Lung (tissue), 12 donors: ENCODE data around the gene HIP1R. TPM values are rescaled to one million over a fixed set of nuclear protein-coding genes. Genes with fewer than 3 reads are reported as not detected.
A peak's percentile ranks its signal among the peaks of the same experiment; 100 is the strongest.

Experiments
- ATAC-seq: fragments of 200-7000 bp; cut with Tn5 transposase; one replicate; pipeline ENCODE4 v1.9.1; 2020; ENCODE audit warnings: moderate number of reproducible peaks; ENCODE audit not compliant: insufficient read depth, low FRiP score
- DNase-seq, 3 donors: peaks; one replicate each; pipeline ENCODE4 v3.0.0-alpha.2; 2013 to 2017
- H3K27ac ChIP-seq, 2 donors: one replicate each; pipeline ENCODE4 v1.5.1; 2013; ENCODE audit warnings: mild to moderate bottlenecking in 2 of 2, moderate library complexity in 2 of 2, control low read depth in 1 of 2, inconsistent platforms in 1 of 2, low read depth in 1 of 2, low read length in 1 of 2
- H3K27me3 ChIP-seq, 3 donors: one replicate each; pipeline ENCODE4 v1.5.1; 2013; ENCODE audit warnings: low read length in 2 of 3; ENCODE audit not compliant: control insufficient read depth in 3 of 3, insufficient read depth in 3 of 3
- H3K36me3 ChIP-seq, 4 donors: one replicate each; pipeline ENCODE4 v1.5.1; 2013; ENCODE audit warnings: low read length in 4 of 4, mild to moderate bottlenecking in 1 of 4, moderate library complexity in 1 of 4; ENCODE audit not compliant: control insufficient read depth in 4 of 4, insufficient read depth in 4 of 4
- H3K4me1 ChIP-seq, 5 donors: one replicate each; pipeline ENCODE4 v1.5.1; 2013; ENCODE audit warnings: low read length in 5 of 5, mild to moderate bottlenecking in 2 of 5, moderate library complexity in 1 of 5; ENCODE audit not compliant: control insufficient read depth in 5 of 5, insufficient read depth in 5 of 5
- H3K4me3 ChIP-seq: one replicate; pipeline ENCODE4 v1.5.1; 2013; ENCODE audit warnings: mild to moderate bottlenecking, control low read depth, moderate library complexity
- H3K9ac ChIP-seq, 2 donors: one replicate each; pipeline ENCODE4 v1.5.1; 2013; ENCODE audit warnings: low read length in 2 of 2, control low read depth in 1 of 2; ENCODE audit not compliant: insufficient read depth in 1 of 2
- H3K9me3 ChIP-seq, 4 donors: one replicate each; pipeline ENCODE4 v1.5.1; 2013; ENCODE audit warnings: low read length in 3 of 4, mild to moderate bottlenecking in 1 of 4, moderate library complexity in 1 of 4; ENCODE audit not compliant: control insufficient read depth in 4 of 4, insufficient read depth in 3 of 4
- WGBS, 2 donors: extraction: QIAGEN DNeasy Blood & Tissue Kit; methylation state at CpG; one replicate each; pipeline ENCODE4 v1.1.7; 2013; 5-methylcytosine and 5-hydroxymethylcytosine counted together
- polyA plus RNA-seq, 2 donors: library from polyadenylated mRNA; stranded (reverse); fragments of 200-250 nt; gene quantifications; one replicate each; pipeline ENCODE4 v1.2.1, GENCODE V29; 2013
- total RNA-seq, 2 donors: library from RNA; depleted of rRNA in 1 of 2; stranded (reverse); fragments of >200 nt in 1 of 2; gene quantifications; one replicate each; pipeline ENCODE4 v1.2.1, GENCODE V29; 2014 to 2021
- TF ChIP-seq, protein P1 (sequence below): IDR thresholded peaks from 2 replicates; pipeline ENCODE4 v1.5.1; 2012; ENCODE audit warnings: mild to moderate bottlenecking; ENCODE audit errors: control extremely low read depth, extremely low read depth
- donor health status: control.
- donor health status: control.
- donor health status: Bipolar disorder and iron deficiency.
- donor health status: healthy.
- donor health status: DM: yes; HTN: yes; CAD: no.

The HIP1R gene
- total and polyA plus RNA-seq, 4 donors = 33.8 to 56.3 (median 35.4) TPM

DNA sequence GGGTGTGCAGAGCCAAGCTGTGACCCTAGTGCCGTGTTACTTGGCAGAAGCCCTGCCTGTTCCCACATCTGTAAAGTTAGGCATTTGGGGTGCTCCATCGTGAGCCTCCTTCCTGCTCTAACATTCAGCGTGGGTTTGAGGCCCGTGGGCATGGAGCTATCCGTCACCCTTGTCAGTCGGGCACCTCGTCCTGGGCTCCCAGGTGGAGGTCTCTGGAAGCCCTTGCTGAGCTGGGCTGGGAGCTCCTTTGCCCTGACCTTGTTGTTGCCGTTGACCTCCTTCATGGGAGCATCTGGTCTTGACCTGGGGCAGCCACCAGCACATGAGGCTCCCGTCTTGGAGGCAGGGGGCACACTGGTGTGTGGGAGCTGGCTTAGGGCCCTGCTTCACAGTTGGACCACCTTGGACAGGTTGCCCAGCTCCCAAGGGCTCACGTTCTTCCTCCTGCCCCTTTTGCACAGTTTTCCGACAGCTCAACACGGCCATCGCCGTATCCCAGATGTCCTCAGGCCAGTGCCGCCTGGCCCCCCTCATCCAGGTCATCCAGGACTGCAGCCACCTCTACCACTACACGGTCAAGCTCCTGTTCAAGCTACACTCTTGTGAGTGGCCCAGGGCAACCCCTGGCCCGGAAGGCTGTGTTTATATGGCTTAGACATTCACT lies 18.5 kb downstream of the HIP1R start:
- 89 to 90% methylated on average over 17 of the region's 17 CpGs for WGBS, 2 donors
- H3K9me3 ChIP-seq = no peaks in the 10 kb centered on the region
- no peaks in the 10 kb centered on the region for H3K27me3 ChIP-seq
- no peak for ATAC-seq
- H3K36me3 ChIP-seq = peaks cover 0 to 28% (median 0%) of the 10 kb centered on the region in 4 donors
- no peak overlapping the region for H3K4me3 ChIP-seq
- peak overlapping the region in 1 of 2 donors; percentile 42 for H3K27ac ChIP-seq
- no peak for DNase-seq
- H3K9ac ChIP-seq = no peak overlapping the region
- TF ChIP-seq, protein P1, sequence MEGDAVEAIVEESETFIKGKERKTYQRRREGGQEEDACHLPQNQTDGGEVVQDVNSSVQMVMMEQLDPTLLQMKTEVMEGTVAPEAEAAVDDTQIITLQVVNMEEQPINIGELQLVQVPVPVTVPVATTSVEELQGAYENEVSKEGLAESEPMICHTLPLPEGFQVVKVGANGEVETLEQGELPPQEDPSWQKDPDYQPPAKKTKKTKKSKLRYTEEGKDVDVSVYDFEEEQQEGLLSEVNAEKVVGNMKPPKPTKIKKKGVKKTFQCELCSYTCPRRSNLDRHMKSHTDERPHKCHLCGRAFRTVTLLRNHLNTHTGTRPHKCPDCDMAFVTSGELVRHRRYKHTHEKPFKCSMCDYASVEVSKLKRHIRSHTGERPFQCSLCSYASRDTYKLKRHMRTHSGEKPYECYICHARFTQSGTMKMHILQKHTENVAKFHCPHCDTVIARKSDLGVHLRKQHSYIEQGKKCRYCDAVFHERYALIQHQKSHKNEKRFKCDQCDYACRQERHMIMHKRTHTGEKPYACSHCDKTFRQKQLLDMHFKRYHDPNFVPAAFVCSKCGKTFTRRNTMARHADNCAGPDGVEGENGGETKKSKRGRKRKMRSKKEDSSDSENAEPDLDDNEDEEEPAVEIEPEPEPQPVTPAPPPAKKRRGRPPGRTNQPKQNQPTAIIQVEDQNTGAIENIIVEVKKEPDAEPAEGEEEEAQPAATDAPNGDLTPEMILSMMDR = no peak
- H3K4me1 ChIP-seq = peaks cover 0 to 18% (median 3%) of the 10 kb centered on the region in 5 donors

DNA sequence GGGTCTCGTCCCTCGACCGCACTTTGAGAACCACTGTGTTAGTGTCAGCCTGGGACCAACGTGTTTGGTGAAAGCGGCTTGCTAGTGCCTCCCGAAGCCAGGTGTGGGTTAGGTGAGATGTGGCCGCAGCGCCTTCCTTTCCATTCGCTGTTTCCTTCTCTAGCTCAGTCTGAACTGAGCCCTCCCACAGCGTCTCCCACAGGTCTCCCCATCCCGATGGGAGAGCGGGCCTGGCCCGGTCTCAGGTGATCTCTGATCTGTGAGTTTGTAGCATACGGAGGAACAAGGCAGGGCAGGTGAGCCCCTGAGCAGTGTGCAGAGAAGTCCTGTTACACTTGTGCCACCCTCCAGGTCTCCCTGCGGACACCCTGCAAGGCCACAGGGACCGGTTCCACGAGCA lies 19.3 kb downstream of the HIP1R start:
- Histone ChIP-seq H3K9me3 (no peaks in the 10 kb centered on the region), H3K36me3 (peaks cover 0 to 34% (median 0%) of the 10 kb centered on the region in 4 donors), H3K4me1 (peaks cover 0 to 17% (median 3%) of the 10 kb centered on the region in 5 donors), H3K27ac (no peak overlapping the region), H3K4me3 (no peak overlapping the region), H3K27me3 (no peaks in the 10 kb centered on the region), H3K9ac (no peak overlapping the region)
- DNase-seq (no peak), ATAC-seq (no peak)
- TF ChIP-seq, protein P1 = no peak
- WGBS, 2 donors = 96 to 99% methylated on average over 17 of the region's 17 CpGs

DNA sequence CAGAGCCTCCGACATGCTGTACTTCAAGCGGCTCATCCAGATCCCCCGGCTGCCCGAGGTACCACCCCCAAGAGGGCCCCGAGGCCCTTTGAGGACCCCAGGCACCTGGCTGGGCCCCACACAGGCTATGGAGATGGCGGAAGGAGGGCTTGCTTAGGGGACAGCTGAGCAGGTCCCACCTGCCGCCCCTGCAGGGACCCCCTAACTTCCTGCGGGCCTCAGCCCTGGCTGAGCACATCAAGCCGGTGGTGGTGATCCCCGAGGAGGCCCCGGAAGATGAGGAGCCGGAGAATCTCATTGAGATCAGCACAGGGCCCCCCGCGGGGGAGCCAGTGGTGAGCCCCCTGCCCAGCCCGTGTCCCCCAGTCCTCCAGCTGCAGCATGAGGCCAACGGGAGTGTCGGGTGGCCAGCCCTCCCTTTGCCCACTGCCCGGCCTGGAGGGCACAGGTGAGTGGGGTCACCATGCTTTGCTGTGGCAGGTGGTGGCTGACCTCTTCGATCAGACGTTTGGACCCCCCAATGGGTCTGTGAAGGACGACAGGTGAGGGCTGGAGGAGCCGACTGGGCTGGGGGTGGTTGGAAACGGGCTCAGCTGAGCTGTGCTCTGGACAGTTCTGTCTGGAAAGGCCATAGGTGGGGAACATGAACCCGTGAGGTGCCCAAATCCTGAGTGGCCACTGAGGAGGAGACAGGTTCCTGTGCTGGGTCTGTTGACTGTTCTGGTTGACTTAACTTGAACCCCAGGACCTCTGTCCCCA lies 20.0 kb downstream of the HIP1R start:
- peaks cover 0 to 35% (median 0%) of the 10 kb centered on the region in 4 donors for H3K36me3 ChIP-seq
- no peak for DNase-seq

More for the DNA sequence above, 20.0 kb downstream of the HIP1R start:
- WGBS, 2 donors = 93 to 94% methylated on average over 24 of the region's 24 CpGs
- no peak overlapping the region for H3K4me3 ChIP-seq
- peaks cover 0 to 15% (median 3%) of the 10 kb centered on the region in 5 donors for H3K4me1 ChIP-seq
- no peaks in the 10 kb centered on the region for H3K9me3 ChIP-seq
- ATAC-seq = no peak
- no peak overlapping the region for H3K27ac ChIP-seq
- H3K27me3 ChIP-seq = no peaks in the 10 kb centered on the region
- H3K9ac ChIP-seq = no peak overlapping the region
- TF ChIP-seq, protein P1 = no peak
